Upper lobe of left lung (tissue), 4 donors: ENCODE measurements around the gene CLDN5.

ENCODE experiments used
- CTCF ChIP-seq, 6 experiments: fragments of 450-650 bp in 4 of 6; fragments of 200-600 bp in 2 of 6; sonication (generic) in 2 of 6; IDR thresholded peaks; one replicate each; pipeline ENCODE4 v1.5.1; 2016 to 2019; ENCODE audit warnings: antibody characterized with exemption in 6 of 6
- EP300 ChIP-seq, 4 donors: sonication (generic); formaldehyde crosslinking; IDR thresholded peaks; one replicate each; pipeline ENCODE4 v1.5.1; 2017; ENCODE audit warnings: antibody characterized with exemption in 4 of 4, control low read depth in 2 of 4
- POLR2A ChIP-seq, 4 donors: fragments of 450-650 bp; IDR thresholded peaks; one replicate each; pipeline ENCODE4 v1.5.1; 2016 to 2017; ENCODE audit warnings: antibody characterized with exemption in 4 of 4, mild to moderate bottlenecking in 2 of 4
- POLR2AphosphoS5 ChIP-seq, 2 donors: sonication (generic); formaldehyde crosslinking; IDR thresholded peaks; one replicate each; pipeline ENCODE4 v1.5.1; 2017; ENCODE audit warnings: antibody characterized with exemption in 2 of 2

GRCh38 chr22:19549428-19549827 lies 25.2 kb upstream of the CLDN5 start:
- TF ChIP-seq CTCF (IDR thresholded peaks at IDR 0.05): no peak
- no peak for TF ChIP-seq EP300 (IDR thresholded peaks at IDR 0.05)
- no peak for TF ChIP-seq POLR2A (IDR thresholded peaks at IDR 0.05)
- TF ChIP-seq POLR2AphosphoS5 (IDR thresholded peaks at IDR 0.05): no peak
